NCI-H2107 (cell line): Measurements from ENCODE around the gene COL3A1.

Experiments used
- DNase-seq: peaks from one replicate; lab custom pipeline; 2025; lab: John Stamatoyannopoulos, UW

The COL3A1 gene

DNA sequence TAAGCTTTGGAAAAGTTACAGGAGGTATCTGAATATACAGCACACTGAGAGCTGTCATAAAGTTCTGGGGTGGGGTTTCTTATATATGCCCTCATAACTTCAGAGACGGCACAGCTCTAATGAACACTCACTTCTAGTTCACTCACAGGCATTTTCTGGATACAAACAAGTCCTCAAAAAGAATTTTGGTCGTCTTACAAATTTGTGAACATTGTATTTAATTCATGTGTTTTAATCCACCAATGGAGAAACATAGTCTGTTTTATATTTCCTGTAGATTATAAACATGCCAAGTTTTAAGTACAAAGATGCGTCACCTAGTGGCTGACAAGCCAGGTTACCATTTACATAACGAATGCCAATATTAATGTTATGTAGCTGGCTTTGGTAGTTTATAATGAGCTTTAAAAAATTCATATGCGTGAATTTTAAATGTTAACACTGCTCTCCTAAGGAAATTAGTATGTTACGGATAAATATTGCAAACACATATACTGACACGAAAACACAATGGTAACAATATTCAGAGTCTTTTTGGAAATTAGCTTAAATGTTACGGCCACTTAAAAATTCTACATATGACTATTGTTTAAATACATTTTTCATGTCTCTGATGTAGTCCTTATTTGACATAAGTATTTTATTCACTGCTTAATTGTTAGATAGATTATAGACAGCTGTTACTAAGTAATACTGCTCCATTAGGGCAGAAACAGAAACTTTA lies 2.5 kb downstream of the COL3A1 start:
- no peak for DNase-seq

DNA sequence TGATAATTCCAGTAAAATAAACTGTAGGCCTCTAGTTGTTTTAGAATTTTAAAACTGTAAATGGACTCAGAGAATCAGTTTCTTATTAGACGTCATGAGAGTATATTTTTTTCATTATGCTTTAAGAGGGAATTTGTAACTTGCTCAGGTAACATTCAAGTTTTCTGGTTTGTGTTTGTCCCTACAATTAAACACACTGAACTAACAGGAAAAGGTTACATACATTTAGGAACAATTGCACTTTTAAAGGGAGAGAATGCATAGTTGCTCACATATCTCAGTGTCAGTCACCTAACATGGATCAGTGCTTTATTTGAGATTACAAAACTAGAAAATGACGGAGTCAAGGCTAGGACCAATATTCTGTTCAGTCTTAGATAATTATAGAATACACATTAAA lies 3.1 kb downstream of the COL3A1 start:
- DNase-seq, result no peak

DNA sequence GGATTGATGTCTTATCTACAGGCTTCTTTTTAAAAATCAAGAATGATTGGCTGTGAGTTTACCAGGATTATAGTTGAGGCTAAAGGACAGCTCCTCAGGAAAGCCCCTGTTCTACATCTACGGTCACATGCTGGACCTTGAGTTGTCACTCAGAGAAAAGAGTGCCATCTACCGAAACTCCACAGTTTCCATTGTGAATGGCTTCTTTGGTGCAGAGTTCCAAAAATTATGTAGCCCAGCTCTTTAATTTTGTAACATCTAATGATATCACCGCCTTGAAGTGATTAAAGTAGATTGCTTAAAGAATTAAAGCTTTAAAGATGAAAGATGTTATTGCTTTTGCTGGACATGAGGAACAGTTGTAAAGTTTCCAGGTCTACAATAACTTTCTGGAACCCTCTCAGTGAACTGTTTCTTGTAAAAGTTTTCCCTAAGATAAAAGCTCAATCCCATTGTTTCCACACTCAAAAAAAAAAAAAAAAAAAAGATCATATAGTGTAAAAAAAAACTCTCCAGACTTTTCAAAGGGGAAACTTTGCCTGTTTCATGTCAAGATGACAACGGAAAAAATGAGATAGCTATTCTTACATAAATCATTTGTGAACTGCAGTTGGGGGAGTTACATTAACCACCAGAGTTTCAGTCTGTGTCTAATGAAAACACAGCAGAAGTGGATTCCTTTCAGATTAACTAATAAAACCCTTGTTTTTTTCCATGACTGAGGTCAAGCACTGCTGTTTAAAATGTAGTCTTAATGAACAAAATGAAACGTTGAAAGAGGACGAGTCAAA lies 4.3 kb downstream of the COL3A1 start:
- DNase-seq, result no peak

DNA sequence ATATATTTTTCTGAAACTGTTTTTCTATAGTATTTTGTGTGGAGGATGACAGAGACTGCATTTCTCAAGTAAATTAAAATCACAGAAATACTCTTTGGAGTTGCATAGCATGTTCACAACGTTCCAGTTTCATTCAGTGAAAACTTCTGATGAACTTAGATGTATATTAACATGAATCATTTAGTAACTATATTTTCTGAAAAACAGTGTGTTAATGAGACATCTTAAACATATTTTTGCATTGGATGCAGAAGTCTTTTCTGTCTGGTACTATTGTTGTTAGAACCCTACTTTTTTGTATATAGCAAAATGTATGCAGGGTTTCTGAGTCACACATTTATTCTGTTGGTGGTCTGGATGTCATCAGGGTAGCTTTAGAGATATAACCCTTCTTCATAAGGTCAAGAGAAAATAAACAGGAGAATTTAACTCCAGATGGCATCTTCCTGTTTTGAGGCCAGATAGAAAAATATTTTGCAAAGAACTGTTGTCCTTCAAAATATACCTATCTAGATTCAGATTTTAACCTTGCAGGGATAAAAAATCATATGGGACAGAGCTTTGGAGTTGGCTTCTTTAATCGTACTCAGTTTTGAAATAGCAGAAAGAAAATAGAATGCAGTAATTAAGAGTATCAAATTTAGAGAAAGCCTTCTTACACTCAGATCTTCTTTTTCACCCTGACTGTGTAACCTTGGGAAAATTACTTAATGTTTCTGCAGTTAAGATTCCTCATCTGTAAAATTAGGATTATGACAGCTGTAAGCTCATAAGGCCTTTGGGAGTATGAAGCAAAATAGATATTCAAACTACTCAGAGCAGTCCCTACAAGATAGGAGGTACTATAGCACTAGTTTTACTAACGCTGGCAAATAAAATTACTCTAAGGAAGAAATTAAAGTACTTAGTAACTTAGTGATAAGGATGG lies 5.3 kb downstream of the COL3A1 start:
- DNase-seq, result no peak

DNA sequence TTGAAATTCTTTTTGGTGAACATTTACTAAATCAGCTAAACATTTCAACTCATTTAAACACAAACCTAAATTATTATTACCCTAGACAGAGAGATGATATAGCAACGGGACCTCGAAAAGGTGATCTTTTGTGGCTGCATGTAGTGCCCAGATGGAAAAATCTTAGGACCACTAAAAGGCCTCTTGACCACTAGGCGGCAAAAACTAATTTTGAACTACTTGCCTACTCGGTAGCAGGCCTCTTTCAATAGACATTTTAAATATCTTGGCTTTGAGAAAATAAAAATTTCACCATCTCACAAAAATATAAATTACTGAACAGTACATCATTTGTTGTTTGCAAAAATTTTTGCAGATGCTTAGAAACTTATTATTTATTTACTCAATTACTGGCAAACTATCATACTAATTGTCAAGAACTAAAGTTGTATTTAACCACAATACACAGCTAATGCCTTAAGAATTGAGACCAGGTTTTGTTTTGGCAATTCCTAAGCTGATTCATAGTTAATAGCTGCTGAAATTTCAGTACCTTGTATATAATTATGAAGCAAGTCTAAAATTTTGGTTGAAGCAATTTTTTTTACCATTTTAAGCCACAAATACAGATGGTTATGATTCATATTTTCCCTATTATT lies 9.4 kb downstream of the COL3A1 start:
- no peak for DNase-seq

DNA sequence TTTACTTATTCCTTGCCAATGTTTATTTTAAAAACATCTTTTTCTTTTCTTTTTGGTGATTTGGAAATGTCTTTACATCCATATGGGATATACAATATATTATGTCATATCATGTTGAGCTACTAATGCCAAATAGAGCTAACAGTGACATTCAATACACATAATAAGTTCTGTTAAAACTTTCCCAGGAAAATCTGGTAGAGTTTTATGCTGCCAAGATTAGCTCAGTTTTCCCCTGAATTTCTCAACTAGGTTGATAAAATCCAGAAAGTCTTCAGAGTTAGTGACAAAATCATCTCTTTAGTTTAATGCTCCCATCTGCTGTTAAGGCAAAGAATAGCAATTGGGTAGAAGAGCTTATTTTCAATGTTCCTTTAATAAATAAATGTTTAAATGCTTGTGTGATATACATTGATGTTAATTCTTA lies 9.9 kb downstream of the COL3A1 start:
- no peak for DNase-seq

DNA sequence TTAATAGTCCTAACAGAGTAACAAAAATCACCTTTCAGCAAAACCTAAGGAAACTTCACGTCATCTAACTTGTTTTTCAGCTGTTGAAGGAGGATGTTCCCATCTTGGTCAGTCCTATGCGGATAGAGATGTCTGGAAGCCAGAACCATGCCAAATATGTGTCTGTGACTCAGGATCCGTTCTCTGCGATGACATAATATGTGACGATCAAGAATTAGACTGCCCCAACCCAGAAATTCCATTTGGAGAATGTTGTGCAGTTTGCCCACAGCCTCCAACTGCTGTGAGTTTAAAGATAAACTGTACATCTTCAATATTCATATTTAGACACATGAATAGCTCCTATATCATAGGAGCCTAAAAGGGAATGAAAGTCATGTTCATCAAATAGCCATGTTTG lies 10.5 kb downstream of the COL3A1 start:
- DNase-seq, result no peak

DNA sequence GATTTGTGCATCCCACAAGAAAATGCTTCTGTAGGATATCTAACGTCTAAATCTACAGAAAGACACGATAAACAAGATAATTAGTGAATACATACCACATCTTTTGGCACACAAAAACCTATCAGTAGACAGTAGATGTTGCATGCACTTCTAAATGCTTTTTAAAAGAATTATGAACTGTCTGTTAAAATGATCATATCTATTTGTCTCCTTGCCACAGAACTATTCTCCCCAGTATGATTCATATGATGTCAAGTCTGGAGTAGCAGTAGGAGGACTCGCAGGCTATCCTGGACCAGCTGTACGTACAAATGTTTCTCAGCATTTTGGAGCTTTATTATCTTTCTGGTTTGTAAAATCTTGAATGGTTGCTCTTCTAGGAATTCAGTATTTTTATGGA lies 12.7 kb downstream of the COL3A1 start:
- DNase-seq, result no peak

DNA sequence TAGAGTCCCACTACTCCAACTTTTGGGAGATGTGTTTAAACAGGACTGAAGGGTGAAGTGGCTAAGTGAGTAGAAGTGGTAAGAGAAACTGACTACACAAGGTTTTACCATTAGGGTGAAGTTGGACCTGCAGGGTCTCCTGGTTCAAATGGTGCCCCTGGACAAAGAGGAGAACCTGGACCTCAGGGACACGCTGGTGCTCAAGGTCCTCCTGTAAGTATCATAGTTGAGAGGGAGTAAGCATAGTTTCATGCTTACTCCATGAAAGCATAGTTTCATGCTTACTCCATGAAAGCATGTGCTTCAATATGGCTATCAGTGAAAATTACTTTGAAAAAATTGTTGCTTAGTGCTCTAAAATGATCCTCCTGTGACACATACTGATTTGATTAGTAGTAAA lies 19.1 kb downstream of the COL3A1 start:
- no peak for DNase-seq

DNA sequence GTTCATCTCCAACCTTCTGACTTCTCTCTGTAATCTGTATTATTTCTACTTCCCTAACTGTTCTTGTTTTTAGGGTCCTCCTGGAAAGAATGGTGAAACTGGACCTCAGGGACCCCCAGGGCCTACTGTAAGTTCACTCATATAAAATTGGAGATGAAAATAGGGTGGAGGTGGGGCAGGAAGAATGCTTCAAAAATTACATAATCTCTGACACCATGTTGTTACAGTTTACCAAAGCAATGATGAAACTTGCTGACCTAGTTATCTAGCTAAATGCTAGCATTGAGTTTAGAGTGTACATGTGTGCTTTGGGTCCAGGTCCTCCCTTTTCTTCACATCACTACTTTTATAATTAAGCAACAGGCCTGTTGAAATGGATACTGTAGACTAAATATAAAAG lies 23.1 kb downstream of the COL3A1 start:
- DNase-seq, result no peak

DNA sequence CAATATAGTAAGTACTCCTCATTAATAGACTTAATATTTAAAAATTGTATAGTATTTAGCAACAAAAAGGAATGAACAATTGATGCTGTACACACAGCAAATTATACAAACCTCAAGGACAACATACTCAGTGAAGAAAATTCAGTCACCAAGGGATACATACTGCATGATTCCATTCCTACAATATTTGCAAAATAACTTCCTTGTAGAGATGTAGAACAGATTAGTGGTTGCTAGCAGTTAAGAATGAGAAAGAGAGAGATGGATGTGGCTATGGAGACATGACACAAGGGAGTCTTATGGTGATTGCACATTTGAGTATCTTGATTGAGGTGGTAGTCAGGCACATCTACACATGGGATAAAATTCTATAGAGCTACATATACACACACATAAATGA lies 26.0 kb downstream of the COL3A1 start:
- no peak for DNase-seq

DNA sequence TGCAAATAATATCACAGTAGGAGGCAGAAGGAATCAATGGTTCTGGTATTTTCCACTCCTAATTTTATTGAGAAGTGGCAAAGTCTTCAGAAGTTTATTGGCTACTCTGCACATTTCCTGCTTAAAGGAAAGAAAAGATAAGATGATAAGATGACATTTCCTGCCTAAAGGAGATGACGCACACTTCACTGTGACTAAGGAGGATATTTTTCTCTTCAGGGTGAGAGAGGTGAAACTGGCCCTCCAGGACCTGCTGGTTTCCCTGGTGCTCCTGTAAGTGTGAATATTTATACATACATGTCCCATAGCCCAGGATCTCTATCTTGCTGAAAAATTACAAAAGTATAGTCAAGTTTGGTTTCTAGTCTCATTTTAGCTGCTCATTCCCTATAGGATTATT lies 27.9 kb downstream of the COL3A1 start:
- no peak for DNase-seq

DNA sequence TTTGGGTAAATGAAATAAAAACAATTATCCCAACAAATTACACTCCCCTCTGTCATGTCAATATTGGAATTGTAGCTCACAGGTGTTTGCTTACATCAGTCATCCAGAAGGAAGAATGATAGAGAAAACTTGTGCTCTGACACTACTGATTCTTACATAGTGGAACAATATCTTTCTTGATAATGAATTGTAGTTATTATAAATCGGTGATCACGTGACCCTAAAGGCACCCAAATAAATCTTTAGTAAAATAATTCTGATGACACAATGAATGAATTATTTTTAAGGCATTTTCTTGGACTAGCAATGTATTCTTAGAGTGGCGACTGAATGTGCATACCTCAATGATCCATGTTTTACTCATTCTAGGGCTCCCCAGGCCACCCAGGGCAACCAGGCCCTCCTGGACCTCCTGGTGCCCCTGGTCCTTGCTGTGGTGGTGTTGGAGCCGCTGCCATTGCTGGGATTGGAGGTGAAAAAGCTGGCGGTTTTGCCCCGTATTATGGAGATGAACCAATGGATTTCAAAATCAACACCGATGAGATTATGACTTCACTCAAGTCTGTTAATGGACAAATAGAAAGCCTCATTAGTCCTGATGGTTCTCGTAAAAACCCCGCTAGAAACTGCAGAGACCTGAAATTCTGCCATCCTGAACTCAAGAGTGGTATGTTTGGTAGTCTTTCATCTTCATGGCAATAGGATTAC lies 34.5 kb downstream of the COL3A1 start:
- DNase-seq, result no peak

DNA sequence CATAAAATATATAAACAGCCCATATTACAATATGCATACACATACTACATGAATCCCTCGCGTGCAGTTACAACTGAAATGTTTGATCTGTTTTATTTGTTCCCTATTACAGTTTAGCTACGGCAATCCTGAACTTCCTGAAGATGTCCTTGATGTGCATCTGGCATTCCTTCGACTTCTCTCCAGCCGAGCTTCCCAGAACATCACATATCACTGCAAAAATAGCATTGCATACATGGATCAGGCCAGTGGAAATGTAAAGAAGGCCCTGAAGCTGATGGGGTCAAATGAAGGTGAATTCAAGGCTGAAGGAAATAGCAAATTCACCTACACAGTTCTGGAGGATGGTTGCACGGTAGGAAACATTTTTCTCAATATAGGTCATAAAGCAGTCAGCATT lies 36.4 kb downstream of the COL3A1 start:
- no peak for DNase-seq

DNA sequence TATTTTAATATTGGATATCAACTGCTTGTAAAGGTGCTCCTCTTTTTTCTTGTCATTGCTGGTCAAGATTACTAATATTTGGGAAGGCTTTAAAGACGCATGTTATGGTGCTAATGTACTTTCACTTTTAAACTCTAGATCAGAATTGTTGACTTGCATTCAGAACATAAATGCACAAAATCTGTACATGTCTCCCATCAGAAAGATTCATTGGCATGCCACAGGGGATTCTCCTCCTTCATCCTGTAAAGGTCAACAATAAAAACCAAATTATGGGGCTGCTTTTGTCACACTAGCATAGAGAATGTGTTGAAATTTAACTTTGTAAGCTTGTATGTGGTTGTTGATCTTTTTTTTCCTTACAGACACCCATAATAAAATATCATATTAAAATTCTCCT lies 38.2 kb downstream of the COL3A1 start:
- no peak for DNase-seq

DNA sequence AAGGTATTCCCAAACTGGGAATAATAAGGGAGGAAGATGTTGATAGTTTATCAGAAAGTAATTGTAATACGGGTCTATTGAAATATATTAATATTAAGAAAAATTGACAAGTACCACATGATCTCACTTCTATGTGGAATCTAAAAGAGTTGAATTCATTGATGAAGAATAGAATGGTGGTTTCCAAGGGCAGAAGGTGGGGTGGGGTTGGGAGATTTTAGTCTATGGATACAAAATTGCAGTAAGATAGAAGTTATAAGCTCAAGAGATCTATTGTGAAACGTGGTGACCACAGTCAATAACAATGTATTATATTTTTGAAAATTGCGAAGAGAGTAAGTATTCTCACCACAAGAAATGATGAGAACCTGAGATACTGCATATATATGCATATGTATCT lies 38.9 kb downstream of the COL3A1 start:
- DNase-seq, result no peak

DNA sequence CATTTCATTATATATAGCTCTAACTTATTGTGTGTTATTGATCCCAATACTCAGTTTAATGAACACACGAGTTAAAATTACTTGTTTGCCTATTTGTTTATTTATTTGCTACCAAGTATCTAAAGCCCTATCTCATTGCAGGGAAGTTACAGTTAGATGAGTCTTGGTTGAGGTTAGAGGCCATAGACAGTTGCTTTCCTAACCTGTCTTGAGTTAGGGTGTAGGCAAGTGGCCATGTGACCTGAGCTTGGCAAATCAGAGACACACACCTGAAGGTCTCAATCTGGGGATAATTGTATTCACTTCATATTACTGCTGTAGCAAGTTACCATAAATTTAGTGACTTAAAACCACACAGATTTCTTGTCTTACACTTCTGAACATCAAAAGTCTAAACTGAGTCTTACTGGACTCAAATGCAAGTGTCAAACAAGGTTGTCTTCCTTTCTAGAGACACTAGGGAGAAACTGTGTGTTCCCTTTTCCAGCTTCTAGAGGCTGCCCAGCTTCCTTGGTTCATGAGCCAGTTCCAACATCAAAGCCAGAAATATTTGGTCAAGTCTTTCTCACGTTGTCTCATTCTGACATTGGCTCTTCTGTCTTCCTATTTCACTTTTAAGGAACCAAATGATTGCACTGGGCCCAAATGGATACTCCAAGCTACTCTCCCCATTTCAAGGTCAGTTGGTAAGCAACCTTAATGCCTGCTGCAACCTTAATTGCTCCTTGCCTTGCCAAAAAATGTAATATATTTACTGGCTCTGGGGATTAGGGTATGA lies 39.7 kb downstream of the COL3A1 start:
- no peak for DNase-seq

DNA sequence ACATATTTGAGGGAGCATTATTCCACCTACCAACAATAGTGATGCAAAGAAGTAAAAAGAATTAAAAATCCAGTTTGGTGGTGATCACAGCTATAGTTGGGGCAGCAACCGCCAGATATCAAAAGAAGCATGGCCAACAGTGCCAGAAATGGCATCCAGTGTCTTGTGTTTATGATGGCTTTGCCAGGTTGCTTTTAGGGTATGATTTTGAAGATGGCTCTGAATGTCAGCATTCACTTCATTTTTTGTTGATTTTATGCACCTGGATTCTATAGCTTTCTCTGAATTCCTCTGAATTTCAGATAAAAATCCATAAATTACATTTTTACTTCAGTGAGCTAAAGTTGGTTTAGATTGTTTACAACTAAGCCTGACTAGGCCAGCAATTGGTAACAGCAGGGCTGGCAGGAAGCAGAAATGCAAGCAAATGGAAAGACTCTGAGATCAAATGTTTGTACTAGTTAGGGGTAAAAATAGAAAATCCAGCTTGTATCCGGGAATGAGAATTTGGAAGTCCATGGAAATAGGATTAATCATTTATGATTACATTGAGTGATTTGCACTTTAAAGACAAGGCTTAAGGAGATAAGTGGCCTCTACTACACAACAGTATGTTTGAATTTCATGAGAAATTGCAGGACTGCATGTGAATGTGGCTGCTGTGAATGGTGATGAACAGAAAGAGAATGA lies 40.4 kb downstream of the COL3A1 start:
- no peak for DNase-seq

DNA sequence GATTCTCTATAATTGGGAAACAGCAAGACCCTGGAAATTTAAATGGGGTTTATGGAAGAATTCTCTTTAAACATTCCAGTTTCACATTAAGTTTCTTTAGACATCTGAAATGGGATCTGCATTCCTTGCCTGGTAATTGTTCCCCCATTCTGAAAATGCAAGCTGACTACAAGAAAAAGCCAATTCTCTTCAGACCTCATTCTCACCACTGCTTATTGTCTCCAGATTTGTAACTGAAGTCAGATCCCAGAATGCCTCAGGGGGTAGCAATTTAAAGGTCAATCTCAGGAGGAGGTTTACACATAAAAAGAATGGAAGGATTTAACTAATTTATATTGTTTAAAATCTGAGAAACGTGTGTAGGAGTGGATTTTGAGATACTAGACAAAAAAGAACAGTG lies 41.2 kb downstream of the COL3A1 start:
- no peak for DNase-seq

DNA sequence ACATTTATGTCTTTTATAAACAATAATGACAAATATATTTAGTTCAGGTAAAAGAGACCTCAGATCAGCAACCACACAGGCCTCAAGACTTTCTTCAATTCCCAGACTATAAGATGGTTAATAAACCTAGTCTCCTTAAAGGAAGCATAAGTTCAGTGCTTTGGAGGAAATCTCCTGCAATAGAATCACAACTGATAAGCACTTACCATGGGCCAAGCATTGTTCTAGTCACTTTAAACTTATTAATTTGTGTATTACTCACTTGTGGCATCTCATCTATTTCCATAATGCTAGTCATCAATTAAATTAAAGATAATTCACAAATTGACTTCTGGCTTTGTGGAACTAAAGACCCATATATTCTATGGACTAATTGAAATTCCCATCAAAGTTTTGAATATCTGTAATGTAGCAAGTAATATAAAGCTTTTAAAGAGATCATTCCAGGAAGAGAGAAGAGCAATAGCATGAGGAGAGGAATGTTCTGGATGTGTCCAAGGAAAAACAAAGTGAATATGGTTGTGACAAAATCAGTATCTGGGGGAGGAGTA lies 42.2 kb downstream of the COL3A1 start:
- DNase-seq, result no peak
